Kidney epithelial cell (primary cell): Measurements from ENCODE around the gene SRRM2. TPM values are rescaled to one million over a fixed set of nuclear protein-coding genes. Genes with fewer than 3 reads are reported as not detected.

ENCODE experiments used
- DNase-seq: peaks from one replicate; pipeline ENCODE4 v3.0.0-alpha.2; 2010; ENCODE audit warnings: low read depth
- H3K27me3 ChIP-seq: 2 replicates; pipeline ENCODE4 v1.6.0; 2011; ENCODE audit warnings: low read length; ENCODE audit not compliant: control insufficient read depth, insufficient read depth
- H3K36me3 ChIP-seq: 2 replicates; pipeline ENCODE4 v1.5.1; 2011; ENCODE audit warnings: low read length; ENCODE audit not compliant: control insufficient read depth, insufficient read depth
- H3K4me3 ChIP-seq: 2 replicates; pipeline ENCODE4 v1.5.1; 2011; ENCODE audit warnings: low read depth, mild to moderate bottlenecking, control low read depth, low read length
- CTCF ChIP-seq: IDR thresholded peaks from 2 replicates; pipeline ENCODE4 v1.5.1; 2011; ENCODE audit warnings: mild to moderate bottlenecking, moderate library complexity, low read length, control low read depth, inconsistent platforms; ENCODE audit not compliant: insufficient read depth, poor library complexity, severe bottlenecking
- total RNA-seq: library from RNA; depleted of rRNA; stranded (reverse); fragments of >200 nt; gene quantifications from 2 replicates; pipeline ENCODE4 v1.2.3, GENCODE V29; 2015

The SRRM2 gene
- total RNA-seq, 1 donor from 2014 or later = 82.6 TPM

GRCh38 chr16:2749936-2750335 is 2.5 kb upstream of the SRRM2 start:
- no peak overlapping the region for H3K4me3 ChIP-seq
- TF ChIP-seq CTCF = no peak
- H3K36me3 ChIP-seq = no peaks in the 10 kb centered on the region
- DNase-seq = no peak
- no peaks in the 10 kb centered on the region for H3K27me3 ChIP-seq

GRCh38 chr16:2751577-2752034 is 832 bp upstream of the SRRM2 start:
- TF ChIP-seq CTCF = no peak
- no peaks in the 10 kb centered on the region for H3K36me3 ChIP-seq
- H3K4me3 ChIP-seq = peak overlapping the region; percentile 55
- no peaks in the 10 kb centered on the region for H3K27me3 ChIP-seq
- DNase-seq = no peak

- DNase-seq = no peak
- Histone ChIP-seq H3K4me3 (peak overlapping the region; percentile 55), H3K27me3 (no peaks in the 10 kb centered on the region), H3K36me3 (peaks cover 3% of the 10 kb centered on the region)
- TF ChIP-seq CTCF = no peak
These were observed 653 bp downstream of the SRRM2 start for GRCh38 chr16:2752850-2753732.

- Histone ChIP-seq H3K4me3 (peak overlapping the region; percentile 55), H3K36me3 (peaks cover 3% of the 10 kb centered on the region), H3K27me3 (no peaks in the 10 kb centered on the region)
- no peak for DNase-seq
- TF ChIP-seq CTCF = no peak
These were observed 1.2 kb downstream of the SRRM2 start for GRCh38 chr16:2753733-2754020.

- DNase-seq = no peak
- TF ChIP-seq CTCF = no peak
- no peak overlapping the region for H3K4me3 ChIP-seq
- H3K27me3 ChIP-seq = no peaks in the 10 kb centered on the region
- H3K36me3 ChIP-seq = peaks cover 6% of the 10 kb centered on the region
These were observed 2.7 kb downstream of the SRRM2 start for GRCh38 chr16:2755158-2755557.

- DNase-seq = no peak
- H3K27me3 ChIP-seq = no peaks in the 10 kb centered on the region
- H3K36me3 ChIP-seq = peaks cover 7% of the 10 kb centered on the region
- no peak overlapping the region for H3K4me3 ChIP-seq
- TF ChIP-seq CTCF = no peak
These were observed 4.0 kb downstream of the SRRM2 start for GRCh38 chr16:2756288-2757015.
